ENCODE results near the gene PACRG.

DNA sequence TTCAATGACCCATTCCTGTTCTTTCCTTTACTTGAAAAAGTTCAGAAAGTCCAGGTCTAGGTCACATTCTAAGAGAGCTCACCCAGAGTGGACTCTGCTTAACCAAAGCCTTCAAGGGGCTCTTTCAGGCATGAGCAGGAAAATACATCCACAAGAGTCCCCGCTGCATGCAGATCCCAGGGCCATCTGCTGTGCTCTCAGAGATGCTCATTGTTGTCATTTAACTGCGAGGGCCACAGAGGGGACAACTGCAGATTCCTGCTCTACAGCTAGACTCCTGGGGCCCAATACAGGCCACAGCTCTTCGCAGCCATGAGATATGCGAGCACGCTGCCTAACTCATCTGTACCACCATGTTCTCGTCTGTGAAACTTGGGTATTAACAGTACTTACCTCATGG lies 391.2 kb downstream of the PACRG start:
- TF ChIP-seq, protein P1, sequence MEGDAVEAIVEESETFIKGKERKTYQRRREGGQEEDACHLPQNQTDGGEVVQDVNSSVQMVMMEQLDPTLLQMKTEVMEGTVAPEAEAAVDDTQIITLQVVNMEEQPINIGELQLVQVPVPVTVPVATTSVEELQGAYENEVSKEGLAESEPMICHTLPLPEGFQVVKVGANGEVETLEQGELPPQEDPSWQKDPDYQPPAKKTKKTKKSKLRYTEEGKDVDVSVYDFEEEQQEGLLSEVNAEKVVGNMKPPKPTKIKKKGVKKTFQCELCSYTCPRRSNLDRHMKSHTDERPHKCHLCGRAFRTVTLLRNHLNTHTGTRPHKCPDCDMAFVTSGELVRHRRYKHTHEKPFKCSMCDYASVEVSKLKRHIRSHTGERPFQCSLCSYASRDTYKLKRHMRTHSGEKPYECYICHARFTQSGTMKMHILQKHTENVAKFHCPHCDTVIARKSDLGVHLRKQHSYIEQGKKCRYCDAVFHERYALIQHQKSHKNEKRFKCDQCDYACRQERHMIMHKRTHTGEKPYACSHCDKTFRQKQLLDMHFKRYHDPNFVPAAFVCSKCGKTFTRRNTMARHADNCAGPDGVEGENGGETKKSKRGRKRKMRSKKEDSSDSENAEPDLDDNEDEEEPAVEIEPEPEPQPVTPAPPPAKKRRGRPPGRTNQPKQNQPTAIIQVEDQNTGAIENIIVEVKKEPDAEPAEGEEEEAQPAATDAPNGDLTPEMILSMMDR (conservative IDR thresholded peaks at IDR 0.05; ENCODE audit: low read depth, low read length) = no peak
- TF ChIP-seq MXI1 (IDR thresholded peaks at IDR 0.05; ENCODE audit: borderline replicate concordance, low read depth, low read length) (no peak), MAZ (IDR thresholded peaks at IDR 0.05; ENCODE audit: borderline replicate concordance, low read depth, low read length) (no peak)
